H1 (cell line): ENCODE data around the gene NRIP2. TPM values are rescaled to one million over a fixed set of nuclear protein-coding genes. Genes with fewer than 3 reads are reported as not detected.
A peak's percentile ranks its signal among the peaks of the same experiment; 100 is the strongest.

Experiments used
- CTCF ChIA-PET: fragments of 300-600 bp; sonication (Branson Sonifier 250); formaldehyde crosslinking; loops from one replicate; lab custom pipeline; 2021; ENCODE audit not compliant: partially characterized antibody; lab: Charles Lee
- POLR2A ChIA-PET: fragments of 300-600 bp; sonication (Branson Sonifier 250); formaldehyde crosslinking; loops from one replicate; lab custom pipeline; 2021; ENCODE audit warnings: inconsistent platforms; ENCODE audit not compliant: partially characterized antibody; lab: Charles Lee
- DNase-seq, 2 experiments: peaks; one replicate each; pipeline versions ENCODE4 v3.0.0 to v3.0.0-alpha.2; 2010 to 2022; ENCODE audit warnings: low spot score in 2 of 2, low read depth in 1 of 2, mixed read lengths in 1 of 2
- FAIRE-seq: peaks from 2 replicates; lab custom pipeline; 2011; peaks lifted over from hg19 to GRCh38; lab: Jason Lieb, UNC
- H2AFZ ChIP-seq: 2 replicates; pipeline ENCODE4 v1.8.1; 2012; ENCODE audit warnings: low read length, inconsistent platforms
- H2AK5ac ChIP-seq: 2 replicates; pipeline ENCODE4 v1.6.1; 2013; ENCODE audit warnings: low read depth, low read length
- H2BK120ac ChIP-seq: replicated peaks from 2 replicates; pipeline ENCODE3; 2013; ENCODE audit warnings: low read depth, low read length, inconsistent platforms
- H2BK12ac ChIP-seq: 2 replicates; pipeline ENCODE4 v1.6.1; 2013; ENCODE audit warnings: low read depth, low read length
- H2BK15ac ChIP-seq: 2 replicates; pipeline ENCODE4 v1.6.1; 2013; ENCODE audit warnings: low read length
- H2BK20ac ChIP-seq: 2 replicates; pipeline ENCODE4 v1.6.1; 2013; ENCODE audit warnings: low read length
- H2BK5ac ChIP-seq: 2 replicates; pipeline ENCODE4 v1.6.1; 2013; ENCODE audit warnings: low read depth, low read length
- H3K14ac ChIP-seq: 2 replicates; pipeline ENCODE4 v1.6.1; 2013; ENCODE audit warnings: inconsistent platforms; ENCODE audit not compliant: insufficient read length
- H3K18ac ChIP-seq: 2 replicates; pipeline ENCODE4 v1.6.1; 2013; ENCODE audit warnings: low read length; ENCODE audit errors: extremely low read depth
- H3K23ac ChIP-seq: 2 replicates; pipeline ENCODE4 v1.6.1; 2013; ENCODE audit warnings: inconsistent platforms; ENCODE audit not compliant: insufficient read length
- H3K23me2 ChIP-seq: 2 replicates; pipeline ENCODE4 v1.6.1; 2013; ENCODE audit warnings: low read depth, low read length
- H3K27ac ChIP-seq: 2 replicates; pipeline ENCODE4 v1.6.1; 2011; ENCODE audit warnings: low read depth, low read length, inconsistent platforms
- H3K27me3 ChIP-seq, 4 experiments: replicated peaks in 1 of 4; 1 replicate in 1 of 4; 2 replicates in 3 of 4; pipeline versions ENCODE4 v1.6.1 to v1.8.1; 2011 to 2013; ENCODE audit warnings: low read length in 3 of 4, mild to moderate bottlenecking in 3 of 4, inconsistent platforms in 2 of 4, mixed read lengths in 2 of 4, moderate library complexity in 1 of 4; ENCODE audit not compliant: control insufficient read depth in 3 of 4, insufficient read depth in 3 of 4; ENCODE audit errors: extremely low read depth in 1 of 4
- H3K36me3 ChIP-seq, 4 experiments: 2 replicates each; pipeline versions ENCODE4 v1.6.1 to v1.8.1; 2011 to 2013; ENCODE audit warnings: mild to moderate bottlenecking in 4 of 4, low read length in 3 of 4, moderate library complexity in 2 of 4, control low read depth in 1 of 4, inconsistent platforms in 1 of 4; ENCODE audit not compliant: insufficient read depth in 4 of 4, control insufficient read depth in 2 of 4
- H3K4ac ChIP-seq: replicated peaks from 2 replicates; pipeline ENCODE3; 2013; ENCODE audit warnings: low read length, low read depth, mixed read lengths, inconsistent platforms; ENCODE audit not compliant: insufficient read length
- H3K4me1 ChIP-seq, 4 experiments: replicated peaks in 1 of 4; 1 replicate in 1 of 4; 2 replicates in 3 of 4; pipeline versions ENCODE4 v1.6.1 to v1.8.1; 2011 to 2013; ENCODE audit warnings: low read length in 3 of 4, inconsistent platforms in 2 of 4, mixed read lengths in 1 of 4; ENCODE audit not compliant: insufficient read depth in 4 of 4, control insufficient read depth in 3 of 4
- H3K4me2 ChIP-seq, 2 experiments: 2 replicates each; pipeline versions ENCODE4 v1.6.1 to v1.8.1; 2011 to 2013; ENCODE audit warnings: low read depth in 2 of 2, low read length in 2 of 2, control low read depth in 1 of 2, inconsistent platforms in 1 of 2, mild to moderate bottlenecking in 1 of 2; ENCODE audit not compliant: insufficient read depth in 1 of 2
- H3K4me3 ChIP-seq, 4 experiments: fragments of 200-600, 300-600 bp in 1 of 4; sonication (generic), shearing (Covaris generic), sonication (Bioruptor Twin) in 1 of 4; 2 replicates each; pipeline versions ENCODE4 v1.5.1 to v1.8.1; 2011 to 2016; ENCODE audit warnings: low read length in 4 of 4, low read depth in 3 of 4, control low read depth in 2 of 4, inconsistent platforms in 2 of 4, mild to moderate bottlenecking in 2 of 4, mixed read lengths in 1 of 4, moderate library complexity in 1 of 4; ENCODE audit not compliant: insufficient read depth in 2 of 4; ENCODE audit errors: extremely low read depth in 1 of 4
- H3K56ac ChIP-seq: replicated peaks from 2 replicates; pipeline ENCODE3; 2013; ENCODE audit warnings: low read depth, mild to moderate bottlenecking, mixed read lengths, low read length, inconsistent platforms; ENCODE audit not compliant: insufficient read length
- H3K79me1 ChIP-seq: 2 replicates; pipeline ENCODE4 v1.6.1; 2013; ENCODE audit warnings: low read depth, low read length, control low read depth
- H3K79me2 ChIP-seq, 2 experiments: 2 replicates each; pipeline versions ENCODE4 v1.6.1 to v1.8.1; 2012 to 2013; ENCODE audit warnings: low read length in 2 of 2, mild to moderate bottlenecking in 2 of 2, inconsistent platforms in 1 of 2; ENCODE audit not compliant: insufficient read depth in 2 of 2, control insufficient read depth in 1 of 2
- H3K9ac ChIP-seq, 4 experiments: replicated peaks in 1 of 4; 1 replicate in 1 of 4; 2 replicates in 3 of 4; pipeline versions ENCODE4 v1.6.1 to v1.8.1; 2011 to 2013; ENCODE audit warnings: low read depth in 3 of 4, low read length in 3 of 4, control low read depth in 2 of 4, mild to moderate bottlenecking in 2 of 4, moderate library complexity in 2 of 4, inconsistent platforms in 1 of 4; ENCODE audit errors: extremely low read depth in 1 of 4
- H3K9me3 ChIP-seq, 2 experiments: 2 replicates each; pipeline versions ENCODE4 v1.6.1 to v1.8.1; 2012 to 2013; ENCODE audit warnings: mild to moderate bottlenecking in 2 of 2, moderate library complexity in 2 of 2, control low read depth in 1 of 2, inconsistent platforms in 1 of 2, low read depth in 1 of 2, low read length in 1 of 2, mixed read lengths in 1 of 2; ENCODE audit not compliant: insufficient read depth in 2 of 2
- H4K20me1 ChIP-seq, 2 experiments: replicated peaks in 1 of 2; 2 replicates each; pipeline versions ENCODE3 to v1.8.1; 2011 to 2013; ENCODE audit warnings: inconsistent platforms in 2 of 2, low read length in 2 of 2, mild to moderate bottlenecking in 1 of 2; ENCODE audit not compliant: insufficient read depth in 2 of 2, control insufficient read depth in 1 of 2
- H4K5ac ChIP-seq: 2 replicates; pipeline ENCODE4 v1.6.1; 2013; ENCODE audit warnings: low read length, low read depth, mixed read lengths, inconsistent platforms; ENCODE audit not compliant: insufficient read length
- H4K8ac ChIP-seq: 2 replicates; pipeline ENCODE4 v1.8.0; 2013; ENCODE audit warnings: mild to moderate bottlenecking, moderate library complexity, low read length, inconsistent platforms; ENCODE audit not compliant: insufficient read depth; ENCODE audit errors: extremely low read depth
- H4K91ac ChIP-seq: replicated peaks from 2 replicates; pipeline ENCODE3; 2013; ENCODE audit warnings: low read length, mixed read lengths, inconsistent platforms; ENCODE audit not compliant: insufficient read length
- CREB1 ChIP-seq: IDR thresholded peaks from 2 replicates; pipeline ENCODE4 v1.6.1; 2012; ENCODE audit warnings: inconsistent platforms
- CTCF ChIP-seq, 3 experiments: IDR thresholded peaks; 1 replicate in 2 of 3; 2 replicates in 1 of 3; pipeline versions ENCODE4 v1.5.1 to v1.6.1; 2011; ENCODE audit warnings: low read length in 3 of 3, mild to moderate bottlenecking in 3 of 3, inconsistent platforms in 2 of 3, low read depth in 1 of 3, moderate library complexity in 1 of 3; ENCODE audit not compliant: insufficient read depth in 1 of 3; ENCODE audit errors: control extremely low read depth in 1 of 3
- EP300 ChIP-seq, 2 experiments: IDR thresholded peaks; 1 replicate in 1 of 2; 2 replicates in 1 of 2; pipeline ENCODE4 v1.6.1; 2011 to 2012; ENCODE audit warnings: low read depth in 2 of 2, low read length in 2 of 2, mild to moderate bottlenecking in 2 of 2, borderline replicate concordance in 1 of 2, inconsistent platforms in 1 of 2, moderate library complexity in 1 of 2
- KDM5A ChIP-seq: fragments of 200-600 bp; IDR thresholded peaks from 2 replicates; pipeline ENCODE4 v1.7.1; 2012; ENCODE audit warnings: mild to moderate bottlenecking, low read length, inconsistent platforms, mixed read lengths
- MAX ChIP-seq: IDR thresholded peaks from 2 replicates; pipeline ENCODE4 v1.6.1; 2012; ENCODE audit warnings: inconsistent platforms
- POU5F1 ChIP-seq: IDR thresholded peaks from 2 replicates; pipeline ENCODE4 v1.6.1; 2011; ENCODE audit warnings: low read depth, mild to moderate bottlenecking, low read length, moderate library complexity
- RAD21 ChIP-seq, 2 experiments: IDR thresholded peaks in 1 of 2; conservative IDR thresholded peaks in 1 of 2; 2 replicates each; pipeline ENCODE4 v1.6.1; 2011; ENCODE audit warnings: low read depth in 2 of 2, low read length in 2 of 2, improper control_type of control experiment in 1 of 2, inconsistent platforms in 1 of 2, mild to moderate bottlenecking in 1 of 2, moderate library complexity in 1 of 2
- SIRT6 ChIP-seq: IDR thresholded peaks from one replicate; pipeline ENCODE4 v1.7.1; 2012; ENCODE audit warnings: low read length, inconsistent platforms
- TEAD4 ChIP-seq: IDR thresholded peaks from 2 replicates; pipeline ENCODE4 v1.6.1; 2012; ENCODE audit warnings: low read depth, low read length, inconsistent platforms, mixed read lengths
- WGBS, 2 experiments: shearing (Covaris generic) in 1 of 2; methylation state at CpG; one replicate each; pipeline versions ENCODE4 v1.1.6 to v1.1.7; 2013 to 2015; ENCODE audit warnings: low lambda C conversion rate in 2 of 2, mixed read lengths in 2 of 2, inconsistent platforms in 1 of 2, low coverage in 1 of 2, missing lambda C conversion rate in 1 of 2; ENCODE audit not compliant: insufficient replicate concordance in 2 of 2, insufficient coverage in 1 of 2, insufficient read length in 1 of 2; ENCODE audit errors: extremely low coverage in 1 of 2, missing lambda C conversion rate in 1 of 2; 5-methylcytosine and 5-hydroxymethylcytosine counted together
- polyA plus RNA-seq, 7 experiments: library from polyadenylated mRNA; depleted of rRNA in 3 of 7; stranded (reverse) in 5 of 7; unstranded in 2 of 7; fragments of >200 nt in 5 of 7; fragments of 200-250 nt in 2 of 7; gene quantifications; 1 replicate in 5 of 7; 2 replicates in 1 of 7; 4 replicates in 1 of 7; pipeline versions ENCODE4 v1.2.1 to v1.2.3, GENCODE V29; 2011 to 2013; ENCODE audit warnings: missing spikeins in 2 of 7, mixed read lengths in 2 of 7
- total RNA-seq: library from RNA; stranded (reverse); fragmentation: NEBNext Ultra II Directional; extraction: Animal tissue kit (Norgen Biotek cat#: 25700); gene quantifications from 2 replicates; pipeline ENCODE4 v1.2.1, GENCODE V29; 2021

Gene NRIP2
- total and polyA plus RNA-seq, 2 of the 8 experiments (the other 6 are each of a cell fraction or from before 2014, with no cell fraction given), result 0.06 TPM; not detected in 1

- Histone ChIP-seq H3K9ac (no peak overlapping the region), H3K27me3 (no peaks in the 10 kb centered on the region), H3K14ac (no peak overlapping the region), H4K20me1 (peaks cover 3 to 5% of the 10 kb centered on the region in 2 experiments), H3K18ac (no peak overlapping the region), H3K4me3 (no peak overlapping the region), H3K56ac (no peak overlapping the region), H3K4me1 (peaks cover 0 to 6% (median under 1%) of the 10 kb centered on the region in 4 experiments; a peak in 4 of 7 replicates), H2BK12ac (no peak overlapping the region), H2BK15ac (no peak overlapping the region)
- FAIRE-seq, result peak; percentile 86
- 0 out of 2 replicates have a peak, but pooled peaks have one; percentile 19 for TF ChIP-seq MAX
- TF ChIP-seq CTCF (IDR thresholded peaks at IDR 0.05; ENCODE audit: control extremely low read depth in 1 of 3, insufficient read depth in 1 of 3, low read depth in 1 of 3, low read length in 3 of 3), result peak; percentile 91 to 97 (median 93)
- no peak for TF ChIP-seq KDM5A
- no peak for TF ChIP-seq SIRT6
- peak; percentile 68 to 73 for TF ChIP-seq RAD21 (IDR thresholded peaks at IDR 0.05 in 1 of 2, conservative IDR thresholded peaks at IDR 0.05 in 1 of 2; ENCODE audit: low read depth in 2 of 2, low read length in 2 of 2)
- 0 out of 2 replicates have a peak, but pooled peaks have one; percentile 46 for TF ChIP-seq TEAD4
- TF ChIP-seq CREB1, result 0 out of 2 replicates have a peak, but pooled peaks have one; percentile 20
- peak in 1 of 2 experiments; percentile 20; a peak in 1 of 3 replicates for TF ChIP-seq EP300 (IDR thresholded peaks at IDR 0.05; ENCODE audit: borderline replicate concordance in 1 of 2, low read depth in 2 of 2, low read length in 2 of 2)
- no peak for TF ChIP-seq POU5F1
- TF ChIP-seq, all 59 proteins: peak for 6
- H2AFZ ChIP-seq, result no peak overlapping the region
- peak overlapping the region; percentile 85; the same call in 1 of the 2 replicates for H4K8ac ChIP-seq
- WGBS, 2 experiments, result 16% methylated on average over 11 of the region's 11 CpGs; no CpG with 5 or more reads in 1 of the 2 experiments
- no peaks in the 10 kb centered on the region for H3K9me3 ChIP-seq
- ChIA-PET POLR2A (interaction anchor here (0.7 to 1.9 kb wide), 10 partner anchors 11 to 108 kb away, joined by 3 to 7 read pairs (median 4); partner anchors contain the start of genes FOXM1, NRIP2, RHNO1 and TULP3), CTCF (interaction anchor here (0.6 to 6.5 kb wide), 31 partner anchors 9 to 1075 kb away, joined by 3 to 84 read pairs (median 4); partner anchors contain the start of genes FOXM1, NRIP2, RHNO1 and TULP3)
- no peaks in the 10 kb centered on the region for H3K79me2 ChIP-seq
- peak; percentile 82 to 98 for DNase-seq
- H3K4me2 ChIP-seq, result no peak overlapping the region; a peak in 1 of 4 replicates
- H2BK5ac ChIP-seq, result no peak overlapping the region
- no peak overlapping the region for H2BK20ac ChIP-seq
- H3K27ac ChIP-seq, result no peak overlapping the region
- no peak overlapping the region for H3K23ac ChIP-seq
- H4K5ac ChIP-seq, result peak overlapping the region; percentile 57
- H3K4ac ChIP-seq, result no peak overlapping the region
- peaks cover 0 to 8% (median 4%) of the 10 kb centered on the region in 4 experiments; a peak in 4 of 8 replicates for H3K36me3 ChIP-seq
- no peak overlapping the region for H4K91ac ChIP-seq
- H2BK120ac ChIP-seq, result no peak overlapping the region
- H3K79me1 ChIP-seq, result no peaks in the 10 kb centered on the region
- H2AK5ac ChIP-seq, result no peak overlapping the region
- H3K23me2 ChIP-seq, result no peaks in the 10 kb centered on the region
Observed at GRCh38 chr12:2853626-2854025, 18.8 kb upstream of the NRIP2 start.
